CD4-positive, alpha-beta T cell treated with Interleukin-2 at 100 ng/mL for 4 hours (primary cell): ENCODE data around the gene MGAT2.
"Not testable (repeated sequence)": the region's sequence is repeated elsewhere in the genome, so short reads cannot be mapped to it uniquely, and the experiment has no call there.

ENCODE experiments used
- DNase-seq: peaks from one replicate; pipeline ENCODE4 v3.0.0-alpha.2; 2020; ENCODE audit warnings: low spot score

Gene MGAT2

GRCh38 chr14:49620182-49621113, at the start of gene MGAT2, which contains the start of gene RPL36AL:
MGAT2 (plus strand) TSS chr14:49620799; CDS start chr14:49621269, 470 bp downstream.
RPL36AL (minus strand) TSS chr14:49620626; CDS start chr14:49619104, 1,522 bp downstream.
- DNase-seq, result peak; percentile 97

GRCh38 chr14:49574038-49574437, 46.6 kb upstream of the MGAT2 start:
- DNase-seq, result no peak

- DNase-seq, result no peak
Observed at GRCh38 chr14:49578141-49578540, 42.5 kb upstream of the MGAT2 start.

GRCh38 chr14:49579841-49580240, 40.8 kb upstream of the MGAT2 start:
- no peak for DNase-seq

- no peak for DNase-seq
Observed at GRCh38 chr14:49581209-49582112, 39.1 kb upstream of the MGAT2 start.

- no peak for DNase-seq
Observed at GRCh38 chr14:49582113-49582977, 38.3 kb upstream of the MGAT2 start.

GRCh38 chr14:49583629-49584028, 37.0 kb upstream of the MGAT2 start:
- no peak for DNase-seq

GRCh38 chr14:49584058-49584457, 36.5 kb upstream of the MGAT2 start:
- DNase-seq, result no peak

- DNase-seq, result not testable (repeated sequence)
Observed at GRCh38 chr14:49584981-49585640, 35.5 kb upstream of the MGAT2 start.

GRCh38 chr14:49585803-49586672, 34.6 kb upstream of the MGAT2 start, which contains the start of gene RPS29:
RPS29 (minus strand) TSS chr14:49586380; CDS start chr14:49586346, 34 bp downstream.
- DNase-seq, result peak; percentile 99

GRCh38 chr14:49586673-49587460, 33.7 kb upstream of the MGAT2 start:
- DNase-seq, result peak; percentile 84

GRCh38 chr14:49589387-49589786, 31.2 kb upstream of the MGAT2 start:
- DNase-seq, result no peak

GRCh38 chr14:49593016-49593415, 27.6 kb upstream of the MGAT2 start:
- DNase-seq, result no peak

GRCh38 chr14:49594347-49595091, 26.1 kb upstream of the MGAT2 start:
- no peak for DNase-seq

- DNase-seq, result no peak
Observed at GRCh38 chr14:49598189-49598484, 22.5 kb upstream of the MGAT2 start.

- DNase-seq, result peak; percentile 87
Observed at GRCh38 chr14:49598485-49599300, 21.9 kb upstream of the MGAT2 start, which contains the start of gene LRR1. LRR1 (plus strand) TSS chr14:49598940; CDS start chr14:49599021, 81 bp downstream.

GRCh38 chr14:49607583-49607982, 13.0 kb upstream of the MGAT2 start:
- DNase-seq, result no peak

- no peak for DNase-seq
Observed at GRCh38 chr14:49612251-49612650, 8.3 kb upstream of the MGAT2 start.
